ENCODE results near the gene KRT3. TPM values are rescaled to one million over a fixed set of nuclear protein-coding genes. Genes with fewer than 3 reads are reported as not detected.

Gene KRT3
- total RNA-seq, 2 donors from 2014 or later, result not detected

- no peak for DNase-seq (ENCODE audit: low spot score)
- H3K36me3 ChIP-seq, result no peaks in the 10 kb centered on the region
- no peak overlapping the region for H3K27ac ChIP-seq
- no peak for TF ChIP-seq CTCF (IDR thresholded peaks at IDR 0.05)
- WGBS, result 90% methylated on average over 15 of the region's 15 CpGs
- intact Hi-C loops (cut with DNase I), result no loop called here
- no peaks in the 10 kb centered on the region for H3K4me1 ChIP-seq (replicated peaks)
- H3K4me3 ChIP-seq, result no peak overlapping the region
- H3K9me3 ChIP-seq, result no peaks in the 10 kb centered on the region
- peaks cover 3% of the 10 kb centered on the region for H3K27me3 ChIP-seq (replicated peaks; ENCODE audit: insufficient read depth)
Measured at GRCh38 chr12:52835271-52836041, 39.5 kb upstream of the KRT3 start.

- WGBS, result 65% methylated on average over 4 of the region's 4 CpGs
- H3K9me3 ChIP-seq, result no peaks in the 10 kb centered on the region
- H3K27me3 ChIP-seq (replicated peaks; ENCODE audit: insufficient read depth), result peaks cover 3% of the 10 kb centered on the region
- no peak for DNase-seq (ENCODE audit: low spot score)
- no peak overlapping the region for H3K4me3 ChIP-seq
- H3K36me3 ChIP-seq, result no peaks in the 10 kb centered on the region
- TF ChIP-seq POLR2AphosphoS5 (IDR thresholded peaks at IDR 0.05) (no peak), POLR2A (IDR thresholded peaks at IDR 0.05) (no peak), CTCF (IDR thresholded peaks at IDR 0.05) (no peak)
- no peaks in the 10 kb centered on the region for H3K4me1 ChIP-seq (replicated peaks)
- no peak overlapping the region for H3K27ac ChIP-seq
- intact Hi-C loops (cut with DNase I), result no loop called here
Measured at GRCh38 chr12:52834727-52835001, 38.7 kb upstream of the KRT3 start.

- Histone ChIP-seq H3K4me3 (no peak within 1 kb of the TSS), H3K9me3 (no peaks in the 10 kb centered on the region), H3K4me1 (replicated peaks) (no peaks in the 10 kb centered on the region), H3K27ac (no peak within 1 kb of the TSS), H3K27me3 (replicated peaks; ENCODE audit: insufficient read depth) (peaks cover 3% of the 10 kb centered on the region), H3K36me3 (no peaks in the 10 kb centered on the region)
- TF ChIP-seq CTCF (IDR thresholded peaks at IDR 0.05), result no peak
- TF ChIP-seq POLR2A (IDR thresholded peaks at IDR 0.05), result no peak
- no peak for TF ChIP-seq POLR2AphosphoS5 (IDR thresholded peaks at IDR 0.05)
- intact Hi-C loops (cut with DNase I), result no loop called here
- WGBS, result 79% methylated on average over 17 of the region's 22 CpGs
- DNase-seq (ENCODE audit: low spot score), result no peak
Measured at GRCh38 chr12:52833922-52834726, 38.2 kb upstream of the KRT3 start, which contains the start of gene KRT79. KRT79 (minus strand) TSS chr12:52834311; CDS start chr12:52834260, 51 bp downstream.

GRCh38 chr12:52832985-52833905 lies 37.3 kb upstream of the KRT3 start:
- intact Hi-C loops (cut with DNase I), result no loop called here
- Histone ChIP-seq H3K27ac (no peak overlapping the region), H3K4me1 (replicated peaks) (no peaks in the 10 kb centered on the region), H3K4me3 (no peak overlapping the region), H3K27me3 (replicated peaks; ENCODE audit: insufficient read depth) (no peaks in the 10 kb centered on the region), H3K36me3 (no peaks in the 10 kb centered on the region), H3K9me3 (no peaks in the 10 kb centered on the region)
- DNase-seq (ENCODE audit: low spot score), result no peak
- WGBS, result 88% methylated on average over 18 of the region's 20 CpGs
- TF ChIP-seq POLR2AphosphoS5 (IDR thresholded peaks at IDR 0.05) (no peak), POLR2A (IDR thresholded peaks at IDR 0.05) (no peak), CTCF (IDR thresholded peaks at IDR 0.05) (no peak)
